Cortex of kidney (tissue), 1 donor: ENCODE results near the gene ZBTB18.

ENCODE experiments used
- DNase-seq: peaks from one replicate; lab custom pipeline; 2025; lab: John Stamatoyannopoulos, UW

The ZBTB18 gene

DNA sequence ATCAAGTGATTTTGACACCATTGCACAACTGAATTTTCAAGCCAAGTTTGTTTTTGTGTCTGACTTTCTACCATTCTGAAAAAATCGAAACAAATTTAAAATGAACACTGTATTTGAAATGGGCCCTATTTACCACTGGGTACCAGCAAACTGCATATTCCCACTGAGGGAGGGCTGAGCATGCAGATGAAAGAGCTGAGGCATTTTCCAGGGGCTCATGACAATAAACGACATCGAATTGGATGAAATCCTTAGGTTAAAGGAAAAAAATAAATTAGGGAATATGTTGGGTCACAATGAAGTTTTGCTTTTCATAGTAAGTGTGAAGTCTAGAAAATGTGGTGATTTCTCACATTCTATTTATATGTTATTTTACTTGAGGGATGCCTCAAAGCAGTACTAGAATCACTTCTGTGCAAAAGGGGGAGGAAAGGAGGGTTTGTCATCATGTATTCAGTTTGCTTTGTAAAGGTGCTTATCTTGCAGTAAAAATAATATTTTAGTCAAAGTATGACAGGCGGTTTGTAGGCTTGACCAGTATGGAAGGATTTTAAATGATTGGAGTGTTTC is 11.2 kb downstream of the ZBTB18 start:
- no peak for DNase-seq

DNA sequence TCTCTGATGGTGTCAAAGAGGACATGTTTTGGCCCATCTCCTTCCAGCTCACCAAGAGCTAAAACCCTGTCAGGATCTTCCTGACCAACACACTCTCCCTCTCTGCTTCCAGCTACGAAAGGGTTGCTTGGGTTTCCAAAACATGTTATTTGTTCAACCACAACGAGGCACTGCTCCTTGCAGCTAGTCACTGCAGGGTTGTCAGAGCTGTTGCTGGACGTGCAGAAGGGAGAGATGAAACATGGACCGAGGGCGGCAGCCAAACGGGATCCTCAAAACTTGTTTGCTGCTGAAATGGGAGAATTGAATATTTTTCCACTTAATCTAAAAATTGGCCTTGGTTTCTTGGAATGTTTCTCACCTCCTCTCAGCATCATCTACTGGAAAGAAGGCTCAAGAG is 12.4 kb downstream of the ZBTB18 start:
- DNase-seq = no peak

DNA sequence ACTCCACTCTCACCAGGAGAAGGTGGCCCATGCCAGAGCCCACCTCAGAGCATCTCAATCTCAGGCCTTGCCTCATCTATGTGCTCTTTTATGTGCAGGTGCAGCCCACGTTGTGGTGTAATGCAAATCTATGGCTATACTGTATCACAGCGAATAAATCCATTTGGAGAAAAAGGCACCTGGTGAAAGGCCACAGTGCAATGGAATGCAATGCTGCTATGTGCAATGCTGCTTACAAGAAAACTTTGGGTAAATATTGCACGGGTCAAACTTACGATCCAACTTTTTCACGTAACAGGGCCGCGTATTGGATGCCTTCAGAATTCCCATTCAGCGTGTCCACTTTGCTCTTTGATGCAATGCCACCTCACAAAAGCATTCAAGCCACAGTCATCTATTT is 13.5 kb downstream of the ZBTB18 start:
- no peak for DNase-seq

DNA sequence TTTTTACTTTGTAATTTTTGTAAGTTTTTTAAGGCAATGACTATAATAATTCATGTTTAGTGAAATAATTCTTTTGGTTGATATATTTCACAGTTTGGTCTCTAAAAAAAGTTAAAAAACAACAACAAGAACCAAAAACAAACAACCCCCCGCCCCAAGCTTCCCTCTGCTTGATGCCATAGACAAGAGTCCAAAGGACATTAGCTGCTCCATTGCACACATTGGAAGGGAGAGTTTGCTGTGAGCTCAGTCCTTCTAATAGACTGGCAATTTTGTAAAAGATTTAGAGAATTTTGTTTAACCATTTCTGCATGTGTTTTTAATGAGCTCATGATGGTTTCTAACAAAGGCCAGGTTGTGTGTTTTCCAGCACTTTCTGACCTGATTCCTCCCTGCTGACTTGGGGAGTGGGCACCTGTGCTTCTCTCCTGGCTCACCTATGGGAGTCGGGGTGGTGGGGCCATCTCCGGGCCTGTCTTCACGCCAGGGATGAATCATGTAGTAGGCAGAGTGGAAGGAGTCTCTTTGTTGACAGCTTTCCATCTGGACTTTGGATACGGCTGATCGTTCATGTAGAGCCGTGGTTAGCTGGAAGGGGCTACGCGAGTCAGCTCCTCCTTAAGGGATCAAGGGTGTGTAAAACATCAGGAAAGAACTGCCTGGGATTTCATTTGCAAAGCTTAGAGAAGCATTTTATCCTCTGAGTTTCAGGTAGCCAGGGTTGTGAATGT is 14.1 kb downstream of the ZBTB18 start:
- no peak for DNase-seq

DNA sequence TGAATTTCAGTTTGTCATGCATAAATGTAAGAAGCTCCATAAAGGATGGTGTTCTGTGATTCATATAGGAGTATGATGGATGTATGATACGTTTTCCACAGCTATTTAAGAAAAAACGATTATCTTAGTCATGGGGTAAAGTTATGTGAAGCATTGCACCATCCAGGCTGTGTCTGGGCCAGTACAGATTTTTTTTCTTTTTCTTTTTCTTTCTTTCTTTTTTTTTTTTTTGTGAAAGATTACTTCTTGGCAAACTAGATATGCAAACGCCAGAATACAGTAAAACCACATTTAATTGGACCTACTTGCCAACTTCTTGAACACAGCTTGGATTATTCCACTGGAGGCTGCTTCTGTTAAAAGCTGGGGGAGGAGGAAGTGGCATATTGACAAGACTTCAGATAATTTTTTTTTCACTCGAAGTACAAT is 14.9 kb downstream of the ZBTB18 start:
- DNase-seq = no peak

DNA sequence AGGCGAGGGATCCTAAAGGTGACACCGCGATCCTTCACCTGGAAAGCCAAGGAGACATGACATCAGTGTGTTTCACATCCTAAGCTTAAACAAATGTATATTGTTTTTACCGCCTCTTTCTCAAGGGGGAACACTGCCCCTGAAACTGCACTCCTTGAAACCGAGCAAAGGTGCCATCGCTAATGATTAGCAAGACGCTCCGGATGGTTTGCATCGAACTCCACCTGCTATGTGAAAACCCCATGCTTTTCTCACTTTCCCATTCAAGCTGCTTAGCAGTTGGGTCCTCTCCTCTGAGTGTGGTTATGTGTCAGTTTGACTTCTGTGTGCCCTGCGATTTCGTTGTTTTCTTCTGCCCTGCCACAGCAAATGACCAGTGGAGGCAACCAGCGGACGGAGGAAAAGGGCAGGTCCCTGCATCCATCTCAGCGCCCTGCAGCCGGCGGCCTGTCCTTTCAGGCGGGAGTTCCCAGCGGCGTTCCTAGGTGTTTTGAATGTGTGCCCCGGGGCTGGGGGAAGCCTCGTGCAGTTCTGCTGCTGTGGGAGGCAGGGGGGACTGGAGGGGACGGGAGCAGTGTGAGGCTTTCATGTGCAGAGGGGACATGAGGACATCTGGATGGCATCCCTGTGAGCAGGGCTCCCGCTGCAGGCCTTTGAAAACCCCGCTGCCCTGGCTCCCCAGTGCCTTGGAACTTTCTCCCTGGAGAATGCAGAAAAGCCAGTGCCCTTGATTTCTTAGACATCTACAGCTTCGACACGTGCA is 16.1 kb downstream of the ZBTB18 start:
- no peak for DNase-seq

DNA sequence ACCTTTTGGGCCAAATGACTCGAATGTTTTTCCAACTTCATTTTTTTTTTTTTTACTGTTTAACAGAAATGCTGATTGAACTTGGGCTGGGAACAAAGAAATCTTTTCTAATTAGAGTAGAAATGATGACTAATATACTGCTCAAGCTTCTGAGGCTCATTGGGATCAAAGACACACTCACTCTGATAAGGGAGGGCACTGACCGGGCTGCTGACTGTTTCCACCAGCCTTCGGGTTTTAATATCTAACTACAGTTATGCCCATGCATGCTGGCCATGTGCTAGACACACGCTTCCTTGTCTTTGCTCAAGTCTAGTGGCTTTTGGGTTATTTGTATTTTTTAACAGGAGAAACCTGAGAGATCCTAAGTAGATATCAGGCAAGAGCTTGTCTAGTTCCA is 16.8 kb downstream of the ZBTB18 start:
- DNase-seq = no peak

DNA sequence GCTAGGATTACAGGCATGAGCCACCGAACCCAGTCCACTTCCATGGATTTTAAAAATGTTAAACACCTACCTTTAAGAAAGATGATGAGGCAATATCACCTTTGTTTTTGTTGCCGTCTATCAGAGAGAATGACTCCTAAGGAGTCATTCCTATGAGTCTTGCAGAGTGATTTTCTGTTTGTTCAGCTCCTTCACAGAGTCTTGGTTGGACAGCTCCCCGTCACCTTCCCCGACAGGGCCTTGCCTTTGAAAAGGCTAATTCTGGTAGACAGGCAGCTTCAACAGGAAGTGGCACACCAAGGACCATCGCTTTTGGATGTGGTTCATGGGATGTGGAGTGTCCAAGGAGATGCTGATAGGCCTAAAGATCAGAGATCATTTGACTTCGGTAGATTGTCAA is 17.5 kb downstream of the ZBTB18 start:
- no peak for DNase-seq

DNA sequence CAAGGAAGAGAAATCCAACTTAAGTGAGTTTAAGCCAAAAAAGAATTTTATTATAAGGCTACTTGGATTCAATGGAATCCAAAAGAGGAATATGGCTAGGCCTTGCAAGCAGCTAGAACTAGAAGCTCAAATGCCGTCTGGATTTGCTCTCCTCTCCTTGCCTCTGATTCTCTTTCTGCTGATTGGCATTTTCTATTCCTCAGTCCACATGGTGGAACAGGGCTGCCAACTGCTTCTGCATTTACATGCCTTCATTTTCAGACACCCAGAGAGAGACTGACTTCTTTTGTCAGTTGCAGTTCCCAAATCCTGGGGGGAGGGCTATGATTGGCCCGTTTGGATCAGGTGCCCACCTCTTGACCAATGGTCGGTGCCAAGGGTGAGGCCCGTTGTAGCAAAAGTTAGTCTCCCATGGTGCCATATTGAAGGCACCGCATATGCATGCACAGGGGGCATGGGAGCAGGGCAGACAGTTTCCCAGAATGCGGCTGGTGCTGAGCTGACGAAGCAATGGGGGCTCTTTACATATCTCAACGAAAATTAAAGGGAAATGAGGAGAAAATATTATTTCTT is 18.3 kb downstream of the ZBTB18 start:
- no peak for DNase-seq

DNA sequence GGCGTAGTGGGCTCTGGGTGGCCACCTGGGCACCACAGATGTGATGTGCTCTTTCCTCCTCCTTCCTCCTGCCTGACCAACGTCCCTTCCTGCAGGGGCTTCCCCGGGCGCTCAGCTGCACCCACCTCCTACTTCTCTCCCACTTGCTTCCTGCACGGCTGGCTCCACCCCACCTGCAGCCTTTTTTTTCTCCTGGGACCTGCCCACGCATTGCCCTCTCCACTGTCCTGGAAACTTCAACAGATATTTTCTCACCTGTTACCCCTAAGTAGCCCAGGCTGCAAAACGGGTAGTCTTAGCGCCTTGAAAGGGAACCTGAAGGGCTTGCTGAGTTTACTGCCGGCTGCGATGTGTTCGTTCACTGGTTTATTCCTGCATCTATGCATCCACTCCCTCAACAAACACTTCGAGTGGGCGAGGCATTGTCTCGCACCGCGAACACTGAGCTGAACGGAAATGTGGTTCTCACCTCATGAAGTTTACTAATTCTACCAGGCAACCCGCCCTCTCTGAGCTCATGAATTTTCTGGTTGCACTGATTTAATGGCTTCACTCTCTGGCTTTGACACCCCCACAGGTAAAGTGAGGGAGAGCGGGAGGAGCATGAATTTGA is 23.6 kb downstream of the ZBTB18 start:
- DNase-seq = no peak

DNA sequence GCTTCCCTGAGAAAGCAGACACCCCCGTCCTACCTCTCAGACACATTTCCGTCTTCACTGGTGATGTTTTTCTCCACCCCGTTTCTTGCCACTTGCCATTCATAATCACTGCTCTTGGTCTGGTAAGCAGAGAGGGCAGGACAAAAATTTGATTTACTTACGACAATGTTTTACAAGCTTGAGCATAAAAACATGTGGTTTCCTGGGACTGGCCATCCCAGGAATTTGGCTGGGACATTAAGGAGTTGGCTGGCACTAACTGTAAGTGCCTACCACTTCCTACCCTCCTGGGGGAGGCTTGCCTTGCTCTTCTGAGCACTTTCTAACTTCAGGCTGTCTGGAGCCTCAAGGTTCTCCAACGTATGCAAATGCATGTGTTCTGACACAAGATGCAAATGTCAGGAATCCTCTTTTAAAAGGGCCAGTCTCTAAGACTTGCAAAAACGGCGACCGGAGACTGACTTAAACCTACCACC is 24.2 kb downstream of the ZBTB18 start:
- DNase-seq = no peak

DNA sequence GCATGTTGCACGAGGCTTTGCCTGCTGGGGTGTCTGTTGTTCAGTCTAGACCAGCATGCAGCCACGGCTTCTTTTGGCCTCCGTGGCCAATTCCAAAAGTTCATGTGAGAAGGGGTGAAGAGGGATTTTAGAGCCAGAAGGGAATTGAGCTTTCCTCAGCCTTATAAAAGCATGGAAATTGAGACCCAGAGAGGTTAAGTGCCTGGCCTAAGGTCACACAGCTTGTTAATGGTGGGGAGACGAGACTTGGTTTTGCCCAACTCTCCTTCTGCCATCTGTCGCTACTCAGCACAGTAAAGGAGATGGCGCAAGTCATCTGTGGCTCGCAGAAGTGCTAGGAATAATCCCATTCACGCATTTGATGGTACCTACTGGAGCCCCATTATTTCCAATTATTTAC is 25.7 kb downstream of the ZBTB18 start:
- DNase-seq = no peak

DNA sequence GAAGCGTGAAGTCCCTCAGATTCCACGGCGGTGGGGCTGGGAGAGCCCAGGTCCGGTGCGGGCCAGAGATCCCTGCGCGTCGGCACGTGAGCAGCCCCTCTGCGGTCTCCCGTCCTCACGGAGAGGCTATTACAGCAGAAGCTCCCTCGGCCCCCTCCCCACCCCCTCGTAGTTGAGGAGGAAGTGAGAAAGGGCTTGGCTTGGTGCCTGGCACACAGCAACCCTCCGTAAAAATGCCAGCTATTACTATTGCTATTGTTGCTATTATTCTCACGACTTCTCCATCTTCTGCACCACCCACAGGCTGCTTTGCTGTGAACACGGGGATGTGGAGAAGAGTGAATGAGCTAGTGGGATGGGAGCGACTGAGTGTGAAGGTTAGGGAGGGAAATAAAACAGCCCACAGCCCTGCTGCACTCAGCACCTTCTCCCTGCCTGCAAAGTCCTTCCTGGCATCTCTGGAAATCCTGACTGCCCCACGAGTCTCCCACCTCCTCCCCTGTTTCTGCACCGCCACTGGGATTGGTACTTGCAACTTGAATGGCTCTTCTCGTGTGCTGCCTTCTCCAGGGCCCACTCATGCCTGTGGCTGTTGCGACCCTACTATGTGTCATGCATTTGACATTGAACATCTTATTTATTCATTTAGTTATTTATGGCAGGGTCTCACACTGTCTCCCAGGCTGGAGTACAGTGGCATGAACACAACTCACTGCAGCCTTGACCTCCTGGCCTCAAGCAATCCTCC is 26.6 kb downstream of the ZBTB18 start:
- DNase-seq = no peak

DNA sequence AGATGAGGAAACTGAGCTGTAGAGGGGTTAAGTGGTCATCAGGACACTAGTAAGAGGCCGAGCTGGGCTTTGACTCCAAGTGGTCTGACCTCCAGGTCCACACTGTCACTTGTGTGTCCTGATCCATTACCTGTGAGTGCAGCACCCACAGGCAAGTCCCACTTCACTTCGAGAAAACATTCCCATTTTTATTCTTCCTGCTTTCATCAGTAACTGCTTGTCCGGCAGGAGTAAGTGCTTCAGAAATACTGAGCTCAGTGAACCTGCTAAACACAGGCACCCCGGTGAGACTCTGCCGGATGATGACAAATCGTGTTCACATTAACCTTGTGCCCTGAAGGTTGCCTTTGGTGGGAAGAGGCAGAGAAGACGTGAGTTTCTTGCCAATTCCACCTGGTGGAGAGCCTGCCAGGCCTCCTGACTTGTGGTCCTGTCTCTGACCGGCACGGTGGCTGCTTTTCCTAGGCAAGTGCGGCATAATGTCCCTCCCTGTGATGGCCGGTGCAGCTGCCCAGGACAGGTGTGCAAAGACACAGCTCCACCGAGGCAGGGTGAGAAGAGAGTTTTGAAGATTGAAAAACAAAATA is 29.4 kb downstream of the ZBTB18 start:
- DNase-seq = no peak

DNA sequence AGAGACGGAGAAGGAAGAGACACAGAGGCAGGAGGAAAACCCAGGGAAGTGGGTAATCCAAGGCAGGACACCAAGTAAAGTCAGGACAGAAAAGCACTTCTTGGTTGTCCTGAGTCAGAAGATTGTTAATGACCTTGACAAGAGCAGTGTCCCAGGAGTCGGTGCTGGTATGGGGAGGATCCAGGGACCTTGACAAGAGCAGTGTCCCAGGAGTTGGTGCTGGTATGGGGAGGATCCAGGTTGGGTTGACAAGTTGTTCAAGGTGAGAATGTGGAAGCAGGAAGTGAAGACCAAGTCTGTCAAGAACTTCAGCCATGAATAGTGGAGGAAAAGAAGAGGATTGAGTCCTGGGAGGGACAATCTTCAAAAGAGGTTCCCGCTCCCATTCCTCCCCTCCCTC is 31.9 kb downstream of the ZBTB18 start:
- no peak for DNase-seq

DNA sequence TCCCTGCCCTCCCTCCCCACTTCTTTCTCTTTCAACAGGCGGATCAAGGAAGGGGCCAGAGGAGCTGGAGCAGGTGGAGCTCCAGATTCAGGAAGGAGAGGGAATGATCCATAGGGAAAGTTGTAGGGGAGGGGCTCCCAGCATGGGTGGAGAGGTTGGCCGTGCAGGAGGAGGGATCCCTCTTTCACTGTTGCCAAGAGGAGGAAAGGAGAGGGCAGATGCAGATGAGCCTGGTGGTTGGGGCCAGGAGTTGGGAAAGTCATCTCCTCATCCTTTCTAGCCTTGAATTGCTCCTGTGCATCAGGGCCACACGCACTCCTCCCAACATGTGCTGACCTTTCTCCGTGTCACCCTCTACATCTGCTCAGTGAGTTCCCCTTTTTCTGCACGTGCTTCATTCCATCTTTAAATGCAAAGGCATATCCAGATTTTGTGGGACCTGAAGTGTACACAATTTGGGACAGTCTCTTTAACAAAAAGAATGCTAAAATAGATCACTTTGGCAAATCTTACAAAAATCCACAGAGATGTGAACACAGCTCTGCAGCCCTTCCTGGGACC is 32.4 kb downstream of the ZBTB18 start:
- no peak for DNase-seq

DNA sequence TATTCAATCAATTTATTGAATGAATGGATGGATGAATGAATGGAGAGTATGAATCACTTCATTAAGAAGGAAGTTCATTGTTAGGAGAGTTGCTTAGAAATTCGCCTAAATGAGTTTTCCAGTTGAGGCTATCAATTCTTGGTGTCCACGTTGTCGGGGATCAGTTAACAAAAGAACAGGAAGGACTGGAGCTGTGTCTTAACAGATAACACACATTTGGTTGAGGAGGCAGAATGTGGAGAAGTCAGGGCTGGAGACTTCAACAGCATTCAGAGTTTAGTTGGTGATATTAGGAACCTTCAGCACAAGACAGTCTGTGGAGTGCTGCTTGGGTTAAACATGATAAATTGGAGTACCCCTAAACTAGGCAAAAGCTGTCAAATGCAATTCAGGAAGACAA is 33.7 kb downstream of the ZBTB18 start:
- no peak for DNase-seq

DNA sequence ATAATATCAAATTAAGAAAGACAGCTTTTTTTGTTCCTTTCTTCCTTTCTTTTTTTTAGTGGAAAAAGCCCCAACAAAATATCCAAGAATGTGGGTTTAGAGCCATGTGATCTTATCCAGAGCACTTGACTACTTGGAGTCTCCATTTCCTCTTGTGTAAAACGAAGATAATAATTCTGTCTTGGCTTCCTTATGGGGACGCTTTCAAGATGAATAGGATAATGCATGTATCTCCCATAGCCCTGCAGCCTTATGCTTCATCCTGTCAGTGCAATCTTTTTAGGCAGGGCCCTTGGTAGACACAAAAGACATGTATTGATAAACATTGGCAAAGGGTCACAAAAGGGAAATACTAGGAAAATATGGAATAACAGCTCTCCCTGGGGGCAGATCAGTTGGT is 34.8 kb downstream of the ZBTB18 start:
- DNase-seq = no peak

DNA sequence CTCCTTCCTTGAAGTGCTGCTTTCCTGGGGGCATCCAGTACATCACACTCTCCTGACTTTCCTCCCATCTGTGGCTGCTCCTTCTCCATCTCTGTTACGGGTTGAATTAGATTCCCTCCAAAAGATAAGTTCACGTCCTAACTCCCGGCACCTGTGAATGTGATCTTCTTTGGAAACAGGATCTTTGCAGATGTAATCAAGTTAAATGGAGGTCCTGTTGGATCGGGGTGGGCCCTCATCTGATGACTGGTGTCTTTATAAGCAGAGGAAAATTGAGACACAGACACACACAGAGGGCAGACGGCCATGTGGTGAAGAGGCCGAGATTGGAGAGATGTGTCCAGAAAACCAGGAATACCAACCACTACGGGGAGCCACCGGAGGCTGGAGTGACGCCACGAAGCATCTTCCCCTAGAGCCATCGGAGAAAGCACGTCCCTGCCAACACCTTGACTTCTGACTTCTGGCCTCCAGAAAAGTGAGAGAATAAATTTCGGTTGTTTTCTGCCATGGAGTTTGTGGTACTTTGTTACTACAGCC is 36.0 kb downstream of the ZBTB18 start:
- no peak for DNase-seq

DNA sequence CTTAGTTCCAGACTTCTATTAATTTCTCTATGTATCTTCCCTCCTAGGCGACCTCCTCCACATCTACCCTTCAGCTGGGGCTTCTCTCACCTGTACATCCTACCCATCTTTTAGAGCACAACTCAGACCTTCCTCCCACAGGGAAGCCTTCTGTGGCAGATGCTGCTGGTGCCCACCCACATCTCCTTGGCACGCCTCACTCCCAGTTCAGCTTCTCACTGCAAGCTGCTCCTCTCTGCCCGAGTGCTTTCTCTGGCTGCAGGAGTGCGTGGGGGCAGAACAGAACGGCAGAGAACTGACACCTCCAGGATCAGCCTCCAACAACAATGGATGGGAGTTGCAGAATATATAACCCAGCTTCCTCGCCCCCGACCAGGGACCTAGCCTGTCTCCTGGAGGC is 36.5 kb downstream of the ZBTB18 start:
- DNase-seq = no peak

DNA sequence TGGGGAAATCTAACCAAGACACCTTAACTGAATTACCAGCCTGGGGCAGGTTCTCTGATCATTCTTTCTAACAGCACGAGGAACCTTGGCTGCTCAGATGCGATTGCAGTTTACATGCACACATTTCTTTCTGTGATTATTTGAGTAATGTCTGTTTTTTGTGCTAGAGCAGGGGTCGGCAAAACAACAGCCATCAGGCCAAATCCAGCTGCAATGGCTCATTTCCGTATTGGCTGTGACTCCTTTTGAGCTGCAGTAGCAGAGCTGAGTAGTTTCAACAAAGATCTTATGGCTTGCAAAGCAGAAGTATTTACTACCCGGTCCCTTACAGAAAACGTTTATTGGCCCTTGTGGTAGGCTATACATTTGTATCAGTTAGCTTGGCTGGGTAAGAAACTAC is 37.1 kb downstream of the ZBTB18 start:
- no peak for DNase-seq
